Amniotic epithelial cell (primary cell): Measurements from ENCODE around the gene PLD6.
A peak's percentile ranks its signal among the peaks of the same experiment; 100 is the strongest.
"Not testable (repeated sequence)": the region's sequence is repeated elsewhere in the genome, so short reads cannot be mapped to it uniquely, and the experiment has no call there.

Source experiments
- DNase-seq: peaks from one replicate; pipeline ENCODE4 v3.0.0-alpha.2; 2010; ENCODE audit warnings: low read depth

The PLD6 gene

GRCh38 chr17:17201271-17201670, 4.9 kb downstream of the PLD6 start:
- DNase-seq: no peak

- DNase-seq: no peak
These were observed 5.3 kb downstream of the PLD6 start for GRCh38 chr17:17200831-17201230.

- no peak for DNase-seq
These were observed 5.8 kb downstream of the PLD6 start for GRCh38 chr17:17200311-17200710.

GRCh38 chr17:17198281-17198680, 7.9 kb downstream of the PLD6 start:
- no peak for DNase-seq

DNA sequence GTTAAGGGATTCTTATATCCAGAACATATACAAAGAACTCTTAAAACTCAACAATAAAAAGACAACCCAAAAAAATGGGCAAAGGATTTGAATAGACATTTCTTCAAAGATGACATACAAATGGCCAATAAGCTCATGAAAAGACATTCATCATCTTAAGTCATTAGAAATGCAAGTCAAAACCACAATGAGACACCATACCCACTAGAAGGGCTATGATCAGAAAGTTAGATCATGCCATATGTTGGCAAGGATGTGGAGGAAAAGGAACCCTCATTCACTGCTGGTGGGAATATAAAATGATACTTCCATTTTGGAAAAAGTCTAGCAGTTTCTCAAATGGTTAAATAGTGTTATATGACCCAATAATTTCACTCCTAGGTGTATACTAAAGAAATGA, 9.4 kb downstream of the PLD6 start:
- no peak for DNase-seq

GRCh38 chr17:17195466-17195865, 10.7 kb downstream of the PLD6 start:
- not testable (repeated sequence) for DNase-seq

DNA sequence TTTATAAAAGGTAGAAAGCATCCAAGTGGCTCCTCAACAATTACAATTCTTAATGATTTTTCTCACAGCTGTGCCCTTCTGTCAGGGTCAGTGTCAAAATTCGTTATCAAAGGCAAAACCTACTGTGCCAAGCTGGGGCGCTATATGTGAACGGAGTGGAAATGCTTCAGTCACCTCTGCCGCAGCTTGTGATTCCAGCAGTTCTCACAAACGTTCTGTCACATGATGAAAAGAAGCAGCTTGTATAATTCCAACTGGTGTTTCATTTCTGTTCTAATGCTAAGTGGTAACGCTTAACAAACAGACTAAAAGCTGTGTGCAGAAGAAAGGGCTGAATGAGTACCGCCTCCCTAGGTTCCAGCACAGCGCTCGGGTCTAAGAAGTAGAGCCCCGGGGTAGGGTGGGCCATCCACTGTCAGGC, 14.2 kb downstream of the PLD6 start:
- DNase-seq: no peak

DNA sequence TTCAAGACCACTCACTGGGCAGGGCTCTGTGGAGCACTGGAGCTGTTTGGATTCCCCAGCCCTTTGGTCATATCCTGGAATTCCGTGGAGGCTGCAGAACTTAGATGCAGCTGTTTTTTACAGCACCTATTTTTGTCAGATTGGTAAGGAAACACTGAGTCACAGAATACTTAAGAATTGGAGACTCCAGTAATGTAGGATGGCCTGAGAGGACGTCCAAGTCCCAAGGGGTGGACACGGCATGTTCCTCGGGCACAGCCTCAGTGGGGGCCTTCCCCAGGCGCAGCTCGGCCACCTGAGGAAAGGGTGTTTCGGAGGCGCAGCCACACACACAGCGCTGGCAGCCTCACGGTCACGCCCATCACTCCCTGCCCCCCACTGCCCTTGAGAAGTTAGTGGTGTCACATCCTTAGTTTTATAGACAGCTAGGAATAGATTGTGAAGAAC, 14.8 kb downstream of the PLD6 start:
- peak; percentile 39 for DNase-seq

DNA sequence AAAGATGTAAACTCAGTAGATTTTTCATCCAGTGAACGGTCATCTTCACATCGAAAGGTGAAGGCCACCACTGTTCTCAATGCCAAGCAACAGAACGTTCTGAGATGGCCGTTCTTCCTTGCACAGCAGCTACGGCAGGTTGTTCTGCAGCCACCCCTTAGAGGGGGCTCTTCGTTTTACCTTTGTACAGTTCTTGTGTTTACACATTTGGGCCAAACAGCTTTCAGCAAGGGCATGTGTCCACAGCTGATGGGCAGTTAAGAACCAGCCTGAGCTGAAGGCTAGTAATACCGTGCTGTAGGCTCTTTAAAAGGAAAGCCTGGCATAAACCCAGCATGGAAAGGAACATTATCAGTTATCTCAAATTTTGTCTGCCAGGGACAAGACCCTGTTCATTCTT, 15.9 kb downstream of the PLD6 start:
- DNase-seq: no peak

DNA sequence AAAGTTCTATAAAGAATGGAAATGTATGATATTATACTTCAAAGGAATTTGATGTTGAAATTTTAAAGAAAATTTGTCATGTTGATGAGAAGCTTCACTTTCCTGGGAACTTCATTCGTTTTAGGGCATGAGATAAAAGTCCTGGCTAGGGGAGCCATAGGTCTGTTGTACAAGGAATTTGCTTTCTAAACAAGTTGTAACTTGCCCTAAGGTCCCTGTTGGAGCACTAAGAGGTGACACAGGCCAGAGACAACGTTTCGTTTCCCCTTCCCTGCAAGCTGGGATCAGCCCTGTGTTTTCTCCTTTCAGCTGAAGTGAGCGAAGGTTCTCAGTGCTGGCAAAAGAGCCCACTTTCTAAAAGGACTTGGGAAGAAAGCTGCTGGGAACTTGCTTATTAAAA, 16.6 kb downstream of the PLD6 start:
- DNase-seq: no peak

GRCh38 chr17:17188586-17188985, 17.5 kb downstream of the PLD6 start:
- no peak for DNase-seq

DNA sequence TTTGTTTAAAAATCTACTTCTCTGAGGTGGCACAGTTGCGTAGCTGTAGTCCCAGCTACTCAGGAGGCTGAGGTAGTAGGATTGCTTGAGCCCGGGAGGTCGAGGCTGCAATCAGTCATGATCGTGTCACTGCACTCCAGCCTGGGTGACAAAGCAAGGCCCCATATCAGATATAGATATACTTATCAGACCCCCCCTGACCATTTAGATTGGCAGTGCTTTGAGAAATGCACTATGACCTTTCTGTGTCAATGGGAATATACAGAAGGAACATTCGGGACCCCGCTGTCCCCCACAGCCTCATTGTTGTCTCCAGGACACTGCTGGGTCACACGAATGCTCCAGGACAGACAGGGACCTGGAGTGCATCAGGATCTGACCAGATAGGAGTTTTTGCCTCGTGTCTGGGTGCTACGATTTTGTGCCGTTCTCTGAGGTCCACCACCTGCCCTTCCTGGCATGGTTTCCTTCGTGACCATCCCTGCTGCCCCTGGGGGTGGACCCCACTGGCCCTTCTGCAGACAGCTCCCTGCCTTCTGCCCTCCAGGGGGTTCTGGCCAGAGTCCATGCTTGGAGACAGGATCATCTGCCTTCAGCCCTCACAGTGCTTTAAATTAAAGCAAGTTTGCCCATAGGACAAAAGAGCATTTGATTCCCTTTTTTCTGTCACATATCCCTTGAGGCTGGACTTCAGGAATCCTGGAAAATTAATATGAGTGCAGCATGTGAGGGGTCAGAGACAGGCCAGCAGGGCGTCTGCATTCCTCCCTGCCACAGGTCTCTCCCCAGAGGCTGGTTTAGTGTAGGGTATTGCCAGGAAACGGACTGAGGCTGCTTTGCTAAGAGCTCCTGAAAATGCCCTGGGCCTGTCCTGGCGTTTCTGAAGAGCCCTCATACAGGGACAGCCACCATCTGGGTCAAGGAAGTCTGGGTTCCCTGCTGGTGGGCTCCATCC, 19.3 kb downstream of the PLD6 start:
- DNase-seq: no peak

DNA sequence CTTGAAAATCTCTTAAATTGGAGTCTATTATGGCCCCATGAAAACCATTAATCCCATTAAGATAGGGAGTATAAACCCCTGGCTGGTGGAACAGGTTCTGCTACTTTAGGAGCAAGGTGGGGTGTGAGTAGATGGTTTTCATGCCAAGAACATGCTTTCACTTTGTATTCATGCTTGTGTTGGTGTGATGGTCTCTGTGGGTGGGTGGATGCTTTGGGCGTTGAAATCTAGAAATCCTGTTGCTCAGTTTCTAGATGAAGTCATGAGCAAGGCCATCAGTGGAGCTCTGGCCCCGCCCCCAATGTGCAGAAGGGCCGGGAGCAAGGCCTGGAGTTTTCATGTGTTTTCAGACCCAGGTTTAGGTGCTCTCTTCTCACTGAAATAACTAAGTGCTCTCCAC, 20.1 kb downstream of the PLD6 start:
- DNase-seq: peak; percentile 17

DNA sequence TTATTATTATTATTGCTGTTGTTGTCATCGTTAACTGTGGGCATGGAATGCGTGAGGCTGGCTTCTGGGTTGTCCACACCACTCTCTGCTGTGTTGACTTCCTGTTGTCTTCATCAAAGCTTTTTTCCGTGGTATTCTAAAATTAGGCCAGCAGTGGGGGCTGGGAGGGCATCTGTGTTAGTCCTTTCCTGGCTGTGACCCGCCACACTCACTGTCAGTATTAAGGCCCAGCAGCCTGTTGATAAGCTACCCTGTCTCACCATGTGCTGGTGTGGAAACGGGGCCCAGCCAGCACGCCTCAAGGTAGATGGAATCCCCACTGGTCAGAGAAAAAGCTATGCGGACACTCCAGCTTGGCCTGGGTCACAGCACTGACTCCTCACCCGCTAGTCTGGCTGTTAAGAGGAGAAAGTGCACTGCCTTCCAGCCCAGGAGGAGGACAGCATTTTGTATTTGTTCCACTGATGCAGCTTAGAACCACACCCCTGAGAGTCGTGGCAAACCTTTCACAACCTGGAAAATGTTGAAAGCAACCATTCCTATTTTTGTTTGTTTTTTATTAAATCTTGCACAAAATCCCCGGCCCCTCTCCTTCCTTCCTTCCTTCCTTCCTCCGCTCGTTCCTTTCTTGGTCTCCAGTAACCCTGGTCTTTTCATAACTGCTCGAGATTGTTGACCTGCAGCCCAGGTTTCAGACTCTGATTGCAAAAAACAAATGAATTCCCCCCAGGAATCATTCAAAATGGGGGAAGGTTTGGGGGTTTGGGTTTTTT, 21.0 kb downstream of the PLD6 start:
- not testable (repeated sequence) for DNase-seq

GRCh38 chr17:17183744-17184143, 22.4 kb downstream of the PLD6 start:
- DNase-seq: no peak

GRCh38 chr17:17182598-17183136, 23.5 kb downstream of the PLD6 start:
- no peak for DNase-seq

GRCh38 chr17:17181666-17182597, 24.2 kb downstream of the PLD6 start:
- DNase-seq: no peak

GRCh38 chr17:17180741-17181525, 25.2 kb downstream of the PLD6 start:
- DNase-seq: no peak

DNA sequence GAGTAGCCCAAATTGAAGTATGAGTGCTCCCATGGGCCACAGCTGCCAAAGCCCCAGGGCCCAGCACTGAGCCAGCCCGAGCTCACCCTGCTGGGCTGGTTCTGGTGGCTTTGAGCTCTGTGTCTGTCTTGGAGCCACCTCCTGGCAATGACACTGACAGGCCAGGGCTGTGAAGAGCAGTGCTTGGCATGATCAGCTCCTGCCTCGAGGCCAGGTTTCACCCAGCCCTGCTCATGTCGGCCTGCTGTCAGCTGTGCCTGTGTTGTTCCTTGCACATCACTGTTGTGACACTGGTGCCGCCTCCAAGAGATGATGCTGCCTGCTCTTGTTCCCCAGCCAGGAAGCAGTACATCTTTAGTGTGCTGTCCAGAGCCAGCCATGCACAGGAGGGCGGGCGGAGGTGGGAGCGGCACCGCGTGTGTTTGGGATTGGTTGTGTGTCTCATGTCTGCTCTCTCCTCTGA, 26.0 kb downstream of the PLD6 start:
- DNase-seq: no peak

DNA sequence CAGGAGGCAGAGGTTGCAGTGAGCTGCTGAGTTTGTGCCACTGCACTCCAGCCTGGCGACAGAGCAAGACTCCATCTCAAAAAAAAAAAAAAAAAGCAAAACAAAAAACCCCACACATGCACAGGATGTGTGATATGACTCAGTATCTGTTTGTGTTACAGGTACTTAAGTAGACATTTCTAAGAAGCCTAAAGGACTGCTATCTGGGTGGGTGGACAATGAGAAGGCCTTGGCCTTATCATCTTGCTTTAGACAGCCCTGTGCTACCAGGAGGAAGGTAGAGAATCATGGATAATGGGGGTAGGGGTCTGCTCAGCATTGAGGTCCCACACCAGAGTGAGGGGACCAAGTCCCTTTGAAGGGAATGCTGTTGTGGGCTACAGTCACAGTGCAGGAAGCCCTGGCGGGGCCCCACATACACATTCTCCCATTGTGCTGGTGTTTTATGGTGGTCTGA, 26.7 kb downstream of the PLD6 start:
- DNase-seq: no peak

DNA sequence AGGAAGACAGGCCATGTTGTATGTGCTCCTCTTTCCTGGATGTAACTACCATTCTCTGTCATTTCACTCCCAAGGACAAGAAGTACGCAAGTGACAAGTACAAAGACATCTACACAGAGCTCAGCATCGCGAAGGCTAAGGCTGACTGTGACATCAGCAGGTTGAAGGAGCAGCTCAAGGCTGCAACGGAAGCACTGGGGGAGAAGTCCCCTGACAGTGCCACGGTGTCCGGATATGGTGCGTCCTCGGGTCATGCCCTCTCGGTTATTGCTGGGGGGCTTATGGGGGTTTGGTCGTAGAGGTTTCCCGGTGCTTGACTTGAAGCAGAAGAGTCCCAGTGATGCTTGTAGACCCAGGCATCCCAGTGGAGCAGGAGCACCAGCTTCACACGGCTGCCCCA, 29.0 kb downstream of the PLD6 start:
- no peak for DNase-seq
